Measurements from ENCODE around the gene ACSF3.
A peak's percentile ranks its signal among the peaks of the same experiment; 100 is the strongest.

ACSF3 gene

DNA sequence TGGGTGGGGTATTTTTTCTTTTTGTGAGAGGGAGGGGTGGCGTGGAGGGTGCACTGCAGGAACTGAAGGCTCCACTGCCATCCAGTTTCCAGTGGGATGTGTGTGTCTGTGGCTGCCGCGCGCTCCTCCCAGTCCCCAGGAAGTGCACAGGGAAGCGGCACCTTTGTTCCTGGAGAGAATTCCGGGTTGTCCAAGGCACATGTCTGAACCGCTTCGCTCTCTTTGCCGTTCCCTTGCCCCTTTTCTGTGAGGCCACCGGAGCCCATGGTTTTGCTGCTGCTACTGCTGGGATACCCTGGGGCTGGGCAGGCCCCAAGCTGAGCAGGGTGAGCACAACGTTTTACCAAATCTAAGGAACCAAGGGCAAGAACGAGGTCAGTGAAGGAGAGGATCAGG lies 19.5 kb downstream of the ACSF3 start:
- no peak for DNase-seq

DNA sequence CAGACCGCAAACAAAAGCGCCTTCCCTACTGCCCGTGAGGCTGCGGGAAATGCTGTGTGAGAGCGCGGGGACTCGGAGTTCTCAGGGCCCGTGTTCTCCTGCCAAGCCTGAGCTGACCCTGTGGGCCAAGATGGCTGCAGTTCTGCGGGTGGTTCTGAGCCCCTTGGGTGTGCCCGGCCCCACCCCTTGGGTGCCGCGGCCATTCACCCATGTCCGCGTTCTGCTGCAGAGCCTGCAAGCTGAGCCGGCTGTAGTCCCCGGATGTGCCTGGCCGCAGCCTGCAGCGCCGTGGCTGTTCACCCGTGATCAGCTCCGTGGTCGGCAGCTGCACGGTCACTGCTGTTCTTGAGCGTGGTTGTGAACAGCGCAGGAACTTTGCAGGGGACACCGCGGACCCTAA lies 20.0 kb downstream of the ACSF3 start:
- DNase-seq, result no peak

DNA sequence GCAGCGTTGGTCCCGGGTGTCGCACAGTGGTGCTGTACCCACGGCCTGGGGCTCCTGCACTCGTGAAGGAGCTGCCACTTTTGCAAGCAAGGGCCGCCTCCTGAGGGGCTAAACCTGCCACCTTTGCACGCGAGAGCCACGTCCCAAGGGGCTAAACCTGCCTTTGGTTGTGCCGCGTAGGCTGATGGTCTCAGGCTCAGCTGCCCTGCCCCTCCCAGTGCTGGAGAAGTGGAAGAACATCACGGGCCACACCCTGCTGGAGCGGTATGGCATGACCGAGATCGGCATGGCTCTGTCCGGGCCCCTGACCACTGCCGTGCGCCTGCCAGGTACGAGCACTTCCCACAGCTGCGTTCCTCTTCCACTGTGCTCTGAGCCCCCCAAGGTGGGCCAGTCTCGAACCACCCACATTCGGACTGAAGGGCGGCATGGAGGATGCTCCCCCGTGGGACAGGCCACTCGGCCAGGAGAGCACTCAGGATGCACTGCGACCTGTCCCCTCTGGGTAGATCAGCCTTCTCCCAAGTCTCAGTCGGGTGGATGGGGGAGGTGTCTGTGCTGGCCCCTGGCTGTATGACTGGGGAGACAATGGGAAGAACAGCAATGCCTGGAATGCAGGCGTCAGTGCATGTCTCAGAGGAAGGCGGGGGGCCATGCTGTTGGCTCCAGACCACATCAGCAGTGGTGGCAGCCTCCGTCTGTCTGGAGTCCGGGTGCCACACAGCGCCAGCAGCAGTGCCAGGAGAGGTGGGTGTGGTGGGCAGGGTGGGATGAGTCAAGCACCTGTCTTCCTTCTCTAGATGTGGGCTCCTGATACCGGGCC lies 20.7 kb downstream of the ACSF3 start:
- peak in 1 of 2 donors; percentile 25 for DNase-seq

DNA sequence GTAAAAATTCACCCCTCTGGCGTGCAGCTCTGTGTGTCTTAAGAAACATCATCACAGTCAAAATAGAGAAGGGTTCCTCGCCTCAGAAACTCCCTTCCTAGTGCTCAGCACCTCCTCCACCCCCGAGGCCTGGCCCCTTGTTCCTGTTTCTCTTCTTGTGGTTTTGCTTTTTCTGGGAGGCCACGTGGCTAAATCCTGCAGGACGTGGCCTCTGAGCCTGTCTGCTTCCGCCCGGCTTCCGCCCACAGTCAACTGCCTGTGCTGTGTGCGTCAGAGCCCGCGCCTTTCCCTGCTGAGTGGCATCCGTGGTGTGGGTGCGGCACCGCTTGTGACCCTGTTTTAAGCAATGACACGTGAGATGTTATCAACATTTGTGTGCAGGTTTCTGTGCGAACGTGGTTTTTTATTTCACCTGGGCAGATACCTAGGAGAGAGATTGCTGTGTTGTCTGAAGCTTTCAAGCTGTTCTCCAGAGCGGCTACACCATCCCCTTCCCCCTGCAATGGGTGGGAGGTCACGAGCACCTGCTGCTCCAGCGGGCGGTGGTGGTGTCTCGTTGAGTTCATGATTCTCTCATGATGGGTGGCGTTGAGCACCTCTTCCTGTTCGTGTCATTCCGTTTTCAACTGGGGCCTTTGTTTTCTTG lies 21.7 kb downstream of the ACSF3 start:
- peak; percentile 80 to 86 for DNase-seq

DNA sequence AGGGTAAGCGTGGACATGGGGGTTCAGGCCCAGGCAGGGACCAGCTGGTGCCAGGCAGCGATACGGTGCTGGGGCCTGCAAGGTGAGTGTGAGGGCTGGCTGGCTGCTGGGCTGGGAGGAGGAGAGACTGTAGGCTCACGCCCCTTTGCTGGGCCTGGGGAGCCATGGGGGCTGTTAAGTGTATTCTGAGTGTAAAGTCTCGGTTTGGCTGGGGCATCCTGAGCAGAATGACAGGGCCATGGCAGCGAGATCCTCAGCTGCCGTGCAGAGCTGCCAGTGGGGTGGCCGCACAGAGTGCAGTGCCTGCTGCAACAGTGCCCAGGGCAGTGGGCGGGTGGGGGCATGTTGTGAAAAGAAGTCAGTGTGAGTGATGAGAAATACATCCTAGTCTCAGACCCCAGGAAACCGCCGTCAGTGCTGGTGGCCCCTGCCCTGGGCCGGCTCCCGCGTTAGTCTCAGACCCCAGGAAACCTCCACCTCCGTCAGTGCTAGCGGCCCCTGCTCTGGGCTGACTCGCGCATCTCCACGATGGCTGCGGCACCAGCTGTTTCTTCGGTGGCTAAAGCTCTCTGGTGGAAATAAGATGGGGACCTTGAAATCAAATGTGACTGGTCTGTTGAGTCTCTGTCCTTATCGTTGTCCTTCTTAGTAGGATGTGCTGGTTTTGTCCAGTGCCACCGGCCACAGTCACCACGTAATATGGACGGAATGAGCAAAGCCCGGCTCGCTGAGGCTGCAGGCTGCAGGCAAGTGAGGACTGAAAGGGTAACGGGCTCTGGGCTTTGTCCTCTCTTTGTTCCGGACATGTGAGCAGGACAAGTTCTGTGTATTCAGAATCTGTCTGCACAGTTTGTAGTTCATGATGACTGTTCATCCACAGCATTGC lies 22.9 kb downstream of the ACSF3 start:
- no peak for DNase-seq

DNA sequence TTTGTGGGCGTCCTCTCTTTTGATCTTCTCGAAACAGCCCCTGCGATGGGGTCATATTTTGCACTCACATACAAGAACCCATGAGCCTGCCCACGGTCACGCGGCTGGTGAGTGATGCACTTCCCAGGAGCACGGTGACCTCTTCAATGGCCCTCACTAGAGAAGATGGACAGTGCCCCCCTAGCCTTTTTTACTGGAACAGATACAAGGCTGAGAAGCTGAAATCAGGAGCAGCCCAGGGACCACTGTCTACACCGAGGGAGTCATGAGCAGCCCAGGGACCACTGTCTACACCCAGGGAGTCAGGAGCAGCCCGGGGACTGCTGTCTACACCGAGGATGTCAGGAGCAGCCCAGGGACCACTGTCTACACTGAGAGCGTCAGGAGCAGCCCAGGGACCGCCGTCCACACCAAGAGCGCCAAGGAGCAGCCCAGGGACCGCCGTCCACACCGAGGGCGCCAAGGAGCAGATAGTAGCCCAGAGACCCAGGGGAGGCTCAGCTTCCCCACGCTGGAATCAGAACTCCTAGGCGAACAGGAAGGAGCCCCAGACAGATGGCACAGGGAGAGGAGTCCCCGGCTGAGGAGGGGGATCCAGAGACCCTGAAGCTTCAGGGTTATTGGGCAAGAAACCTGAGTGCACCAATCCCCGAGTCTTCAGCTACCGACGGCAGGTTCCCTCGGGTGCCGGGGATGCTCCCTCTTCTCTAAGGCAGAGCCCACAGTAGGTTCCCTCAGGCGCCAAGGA lies 23.7 kb downstream of the ACSF3 start:
- no peak for DNase-seq

DNA sequence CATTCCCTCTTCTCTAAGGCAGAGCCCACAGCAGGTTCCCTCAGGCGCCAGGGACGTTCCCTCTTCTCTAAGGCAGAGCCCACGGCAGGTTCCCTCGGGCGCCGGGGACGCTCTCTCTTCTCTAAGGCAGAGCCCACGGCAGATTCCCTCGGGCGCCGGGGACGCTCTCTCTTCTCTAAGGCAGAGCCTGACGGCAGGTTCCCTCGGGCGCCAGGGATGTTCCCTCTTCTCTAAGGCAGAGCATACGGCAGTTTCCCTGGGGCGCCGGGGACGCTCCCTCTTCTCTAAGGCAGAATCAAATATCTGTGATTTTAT lies 24.3 kb downstream of the ACSF3 start:
- no peak for DNase-seq

DNA sequence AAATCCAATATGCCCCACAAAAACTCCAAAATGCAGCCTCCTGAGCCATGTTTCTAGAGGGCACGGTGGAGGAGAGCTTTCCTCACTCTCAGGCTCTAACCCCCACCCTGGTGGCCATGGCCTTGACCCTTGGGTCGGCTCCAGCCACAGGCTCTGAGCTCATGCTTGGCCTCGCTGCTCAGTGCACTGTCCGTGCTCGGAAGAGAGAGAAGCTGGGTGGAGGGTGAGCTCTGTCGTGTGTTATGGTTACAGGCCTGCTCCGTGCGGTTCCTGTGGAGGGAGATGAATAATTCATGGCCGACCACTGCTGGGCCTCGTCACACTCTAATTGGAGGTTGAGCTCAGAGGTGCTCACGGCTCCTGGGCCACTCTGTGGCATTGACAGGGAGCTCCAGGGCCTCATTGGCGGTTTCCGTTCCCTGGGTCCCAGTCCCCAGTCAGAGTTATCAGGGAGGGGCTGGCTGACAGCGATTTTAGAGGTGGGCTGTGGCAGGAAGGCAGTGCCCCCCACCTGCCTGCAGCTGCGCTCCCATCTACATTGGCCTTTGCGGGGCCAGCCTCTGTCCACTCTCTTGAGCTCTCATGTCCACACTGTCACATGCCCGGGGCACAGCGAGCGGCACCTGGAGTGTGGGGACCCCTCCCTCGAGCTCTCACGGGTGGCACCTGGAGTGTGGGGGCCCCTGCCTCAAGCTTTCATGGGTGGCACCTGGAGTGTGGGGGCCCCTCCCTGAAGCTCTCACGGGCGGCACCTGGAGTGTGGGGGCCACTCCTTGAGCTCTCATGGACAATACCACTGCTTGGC lies 24.9 kb downstream of the ACSF3 start:
- DNase-seq, result no peak

DNA sequence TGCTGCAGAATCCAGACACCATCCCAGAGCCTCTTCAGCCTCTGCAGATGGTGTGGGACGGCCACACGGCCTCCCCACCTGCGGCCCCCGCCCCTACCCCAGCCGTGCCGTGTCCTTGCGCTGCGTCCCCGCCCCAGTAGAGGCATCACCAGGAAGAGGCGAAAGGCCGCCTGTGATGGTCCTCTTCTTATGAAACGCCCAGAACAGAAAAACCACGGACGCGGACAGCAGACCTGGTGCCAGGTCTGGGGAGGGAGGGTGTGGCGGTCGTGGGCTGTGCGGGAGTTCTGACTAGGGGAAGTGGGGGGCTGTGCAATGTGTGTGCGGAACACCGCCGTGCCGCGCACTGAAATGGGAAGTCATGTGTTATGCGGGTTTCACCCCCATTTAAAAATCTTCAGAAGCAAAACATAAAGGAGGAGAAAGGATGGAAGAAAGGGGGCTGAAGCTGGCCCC lies 25.5 kb downstream of the ACSF3 start:
- no peak for DNase-seq

DNA sequence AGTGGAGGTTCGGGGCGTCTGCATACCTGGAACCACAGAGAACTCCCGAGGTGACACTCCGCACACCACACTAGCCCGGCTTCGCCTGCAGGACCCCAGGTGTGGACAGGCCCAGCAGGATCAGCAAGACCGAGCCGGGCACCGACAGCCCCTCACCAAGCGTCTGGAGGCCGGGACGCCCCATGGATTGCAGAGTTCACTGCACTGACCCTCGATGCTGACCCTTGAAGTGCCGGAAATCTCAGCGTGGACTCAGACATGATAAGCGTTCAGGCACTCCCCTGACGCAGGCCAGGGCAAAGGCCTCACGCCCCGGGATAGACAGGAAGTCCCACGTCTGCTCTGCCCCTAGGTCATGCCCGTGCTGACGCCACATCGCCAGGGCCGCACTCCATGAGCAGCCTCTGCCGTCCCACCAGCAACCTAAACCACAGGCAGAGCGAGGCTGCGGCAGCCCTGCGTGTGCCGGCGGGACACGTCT lies 26.0 kb downstream of the ACSF3 start:
- DNase-seq, result no peak

DNA sequence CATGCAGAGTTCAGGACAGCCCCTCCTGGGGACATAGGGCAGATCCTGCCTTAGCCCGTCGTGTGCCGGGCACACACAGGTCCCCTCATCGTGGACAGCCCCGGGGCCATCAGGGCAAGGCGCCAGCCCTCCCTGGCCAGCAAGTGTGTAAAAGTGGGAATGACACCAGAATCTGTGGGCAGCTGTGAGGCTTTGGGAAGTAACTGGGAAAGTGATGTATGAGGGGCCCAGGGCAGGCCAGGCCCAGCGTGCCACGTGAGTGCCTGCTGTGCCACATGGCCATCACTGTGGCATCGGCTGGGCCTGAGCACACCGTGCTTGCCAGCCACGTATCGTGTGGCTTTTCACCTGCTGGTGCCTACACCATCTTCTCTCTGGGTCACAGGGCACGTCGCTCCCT lies 26.6 kb downstream of the ACSF3 start:
- no peak for DNase-seq

DNA sequence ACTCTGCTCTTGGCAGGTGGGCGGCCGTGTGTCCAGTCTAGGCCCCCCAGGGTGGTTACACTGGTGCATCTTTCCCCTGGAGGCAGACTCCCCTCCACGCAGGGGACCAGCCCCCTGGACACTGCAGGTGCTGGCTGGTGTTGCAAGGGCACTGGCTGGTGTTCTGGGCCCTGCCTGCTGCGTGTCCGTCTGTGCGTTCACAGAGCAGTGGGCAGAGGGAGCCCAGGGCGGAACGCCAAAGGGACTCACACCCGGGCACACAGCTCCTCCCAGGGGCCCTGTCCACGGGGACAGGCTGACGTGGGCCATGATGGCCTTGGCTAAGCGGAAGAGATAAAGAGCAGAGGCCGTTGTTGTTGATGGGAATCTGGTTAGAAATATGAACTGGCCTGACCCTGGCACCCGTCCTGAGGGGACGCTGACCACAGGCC lies 27.3 kb downstream of the ACSF3 start:
- no peak for DNase-seq

DNA sequence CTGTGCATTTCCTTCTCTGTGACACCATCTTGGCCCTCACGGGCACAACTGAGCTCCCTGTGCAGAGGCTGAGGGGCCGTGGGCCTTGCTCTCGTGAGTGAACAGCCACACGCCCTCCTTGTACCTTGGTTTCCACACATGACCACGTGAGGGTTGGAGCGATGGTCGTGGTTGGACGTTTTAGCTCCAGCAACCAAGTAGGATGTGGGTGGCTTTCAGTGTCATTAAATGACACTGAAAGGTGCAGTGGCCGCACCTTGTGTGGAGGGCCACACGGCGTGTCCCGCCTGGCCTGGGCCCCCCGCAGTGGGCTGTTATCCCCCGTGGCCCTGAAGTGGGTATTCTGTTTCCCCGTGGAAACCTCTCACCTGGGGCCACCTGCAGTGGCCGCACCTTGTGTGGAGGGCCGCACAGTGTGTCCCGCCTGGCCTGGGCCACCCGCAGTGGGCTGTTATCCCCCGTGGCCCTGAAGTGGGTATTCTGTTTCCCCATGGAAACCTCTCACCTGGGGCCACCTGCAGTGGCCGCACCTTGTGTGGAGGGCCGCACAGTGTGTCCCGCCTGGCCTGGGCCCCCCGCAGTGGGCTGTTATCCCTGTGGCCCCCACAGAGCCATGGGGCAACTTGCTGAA lies 28.2 kb downstream of the ACSF3 start:
- no peak for DNase-seq

DNA sequence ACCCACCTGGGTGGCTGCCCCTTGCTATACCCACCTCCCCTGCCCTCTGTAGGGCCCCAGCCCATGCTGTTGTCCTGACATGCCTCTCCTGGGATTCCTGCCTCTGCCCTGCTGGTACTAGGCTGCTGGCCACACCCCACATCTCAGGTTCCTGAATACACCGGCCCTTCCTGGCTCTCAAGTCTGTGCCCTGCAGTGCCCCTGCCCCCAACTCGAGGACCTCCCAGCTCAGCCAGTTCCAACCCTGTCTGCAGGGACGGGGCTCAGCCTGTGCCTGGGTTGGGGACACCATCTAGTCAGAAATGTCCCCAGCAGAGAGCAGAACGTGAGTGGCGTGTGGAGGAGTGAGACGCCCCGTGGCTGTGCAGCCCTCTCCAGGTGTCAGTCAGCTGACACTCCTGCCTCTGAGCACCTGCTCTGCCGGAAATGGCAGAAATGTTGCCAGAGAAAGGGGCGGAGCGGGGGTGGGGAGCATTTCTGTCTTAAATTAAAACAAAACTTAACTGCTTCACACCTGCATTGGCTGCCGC lies 28.7 kb downstream of the ACSF3 start:
- DNase-seq, result peak; percentile 62 to 68

DNA sequence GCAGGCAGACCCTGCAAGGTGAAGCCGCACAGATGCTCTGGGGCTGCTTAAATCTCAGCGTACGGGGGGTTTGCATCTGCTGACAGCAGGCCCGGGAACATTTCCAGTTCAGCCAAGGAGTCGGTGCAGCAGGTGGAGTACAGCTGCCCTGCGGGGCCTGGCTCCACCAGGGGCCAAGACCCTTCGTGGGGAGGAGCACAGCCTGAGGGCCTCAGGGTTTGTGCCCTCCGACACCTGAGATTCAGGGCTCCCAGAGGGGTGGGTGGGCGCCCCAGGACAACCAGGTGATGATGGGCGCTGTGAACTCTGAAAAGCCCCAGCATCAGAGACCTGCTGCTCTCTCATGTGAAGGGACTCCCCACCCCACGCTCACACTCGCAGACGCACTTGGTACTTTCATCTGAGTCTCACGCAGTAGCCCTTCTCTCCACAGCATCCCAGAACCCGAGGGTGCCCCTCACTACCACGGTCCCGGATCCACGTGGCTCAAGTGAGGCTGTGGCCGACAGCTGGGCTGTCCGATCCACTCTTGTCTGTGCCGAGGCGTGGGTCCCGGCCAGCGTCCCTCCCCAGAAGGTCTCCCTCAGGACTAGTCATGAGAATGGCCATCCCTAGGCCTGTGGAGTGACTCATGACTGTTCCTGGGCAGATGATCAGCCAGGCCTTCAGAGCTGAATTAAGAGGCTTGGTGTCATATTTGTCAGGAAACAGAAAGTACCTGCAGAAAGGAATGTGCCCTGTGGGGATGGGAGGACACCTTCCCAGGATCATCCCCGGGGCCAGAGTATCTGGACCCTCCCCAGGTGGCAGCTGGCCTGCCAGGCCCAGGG lies 29.6 kb downstream of the ACSF3 start:
- no peak for DNase-seq

DNA sequence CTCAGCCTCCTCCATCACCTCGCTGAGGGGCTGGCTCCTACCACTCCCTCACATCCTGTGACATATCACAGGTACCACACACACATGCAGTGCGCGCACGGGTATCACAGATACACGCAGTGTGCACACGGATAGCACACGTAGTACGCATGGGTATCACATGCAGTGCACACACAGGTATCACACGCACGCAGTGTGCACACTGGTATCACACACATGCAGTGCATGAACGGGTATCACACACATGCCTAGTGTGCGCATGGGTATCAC lies 30.1 kb downstream of the ACSF3 start:
- no peak for DNase-seq

DNA sequence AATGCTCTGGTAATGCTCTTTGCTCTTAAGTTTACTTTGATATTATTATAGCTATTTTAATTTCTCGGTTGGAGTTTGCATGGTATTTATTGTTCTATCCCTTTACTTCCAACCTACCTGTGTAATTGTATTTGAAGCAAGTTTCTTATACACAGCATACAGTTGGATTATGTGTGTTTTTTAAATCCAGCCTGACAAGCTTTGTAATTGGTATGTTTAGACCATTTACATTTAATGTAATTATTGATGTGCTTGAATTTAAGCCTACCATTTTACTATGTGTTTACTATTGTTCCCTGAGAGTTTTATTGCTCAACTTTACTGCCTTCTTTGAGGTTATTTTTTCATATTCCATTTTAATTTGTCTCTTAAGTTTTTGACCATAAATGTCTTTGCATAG lies 35.7 kb downstream of the ACSF3 start:
- DNase-seq, result no peak

DNA sequence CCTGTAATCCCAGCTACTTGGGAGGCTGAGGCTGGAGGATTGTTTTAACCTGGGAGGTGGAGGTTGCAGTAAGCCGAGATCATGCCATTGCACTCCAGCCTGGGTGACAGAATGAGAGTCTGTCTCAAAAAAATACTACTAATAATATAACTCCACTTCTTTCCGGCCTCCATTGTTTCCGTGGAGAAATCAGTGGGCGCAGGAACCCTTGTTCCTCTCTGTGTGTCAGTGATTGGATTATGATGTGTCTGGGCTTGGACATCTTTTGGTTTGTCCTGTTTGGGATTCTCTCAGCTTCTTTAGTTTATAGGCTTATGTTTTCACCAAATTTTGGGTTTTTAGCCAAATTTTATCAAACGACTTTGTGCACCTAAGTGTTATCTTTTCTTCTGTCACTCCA lies 36.8 kb downstream of the ACSF3 start:
- DNase-seq, result no peak

DNA sequence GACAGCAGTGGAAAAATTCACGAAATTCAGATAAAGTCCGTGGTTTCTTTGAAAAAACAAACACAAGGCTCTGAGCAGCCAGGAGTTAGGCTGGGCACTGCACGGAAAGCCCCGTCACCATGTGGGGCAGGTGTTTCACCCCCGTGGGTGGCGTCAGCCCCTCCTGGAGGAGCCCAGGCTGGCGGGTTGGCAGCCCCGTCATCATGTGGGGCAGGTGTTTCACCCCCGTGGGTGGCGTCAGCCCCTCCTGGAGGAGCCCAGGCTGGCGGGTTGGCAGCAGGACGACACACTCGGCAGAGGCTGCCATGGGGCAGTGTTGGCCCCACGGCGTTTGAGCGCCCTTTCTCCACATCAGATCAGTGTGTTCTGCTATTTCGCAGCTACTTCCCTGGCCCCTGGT lies 38.1 kb downstream of the ACSF3 start:
- DNase-seq, result no peak

DNA sequence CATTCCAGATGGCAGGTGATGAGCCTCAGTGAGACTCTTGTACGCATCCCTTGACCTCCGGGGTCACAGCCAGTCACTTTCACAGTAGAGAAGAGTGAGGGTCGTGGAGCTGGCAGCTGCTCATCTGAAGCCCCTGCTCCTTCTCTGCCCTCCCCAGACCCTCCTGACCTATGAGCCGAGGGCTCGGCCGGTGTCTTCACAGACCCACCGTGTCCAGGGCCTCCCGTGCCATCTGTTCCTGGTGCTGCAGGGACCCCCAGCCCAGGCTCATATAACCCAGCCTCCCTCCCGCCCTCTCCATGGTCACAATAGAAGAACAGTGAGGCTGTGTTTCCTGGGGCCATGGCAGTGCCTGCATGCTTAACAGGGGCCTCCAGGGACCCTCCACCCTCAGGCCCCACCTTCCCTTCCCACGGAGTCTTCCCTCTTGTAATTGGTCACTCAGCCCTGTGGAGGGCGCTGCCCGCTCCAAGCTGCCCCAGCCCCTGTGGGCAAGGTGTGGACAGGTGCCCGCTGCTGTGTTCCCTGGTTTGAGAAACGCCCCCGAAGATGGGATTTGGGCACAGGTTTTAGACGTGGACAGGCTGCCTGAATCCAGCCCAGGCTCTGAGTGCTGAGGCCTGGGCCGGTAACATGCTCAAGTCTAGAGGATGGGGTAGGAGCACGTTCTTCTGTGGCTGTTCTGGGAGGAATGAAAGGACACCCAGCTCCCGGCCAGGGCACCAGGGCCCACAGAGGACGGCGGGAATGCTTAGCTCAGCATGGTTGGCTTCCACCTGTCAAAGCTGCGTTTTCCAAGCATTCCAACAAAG lies 38.7 kb downstream of the ACSF3 start:
- no peak for DNase-seq

Data from activated CD4-positive, alpha-beta T cell treated with anti-CD3 and anti-CD28 coated beads for 4 hours (primary cell).